ENCODE data around the gene PIP5K1B. TPM values are rescaled to one million over a fixed set of nuclear protein-coding genes. Genes with fewer than 3 reads are reported as not detected.

Gene PIP5K1B
- total RNA-seq, 1 experiment from 2014 or later, result 1.1 TPM

Small RNA genes within 50 kb of the gene (small RNA-seq; reads per million reads assigned to genes)
- not detected for gene RNU6-820P

Other genes with a start within 250 kb of the PIP5K1B start
- 0.15 and 0.26 TPM in 2 replicates for gene TMEM252, start 164.4 kb upstream of the PIP5K1B start, total RNA-seq (2014; rRNA removed; shearing (Covaris generic))

Measured in HT-29 (cell line).